Nephron progenitor cell (in vitro differentiated cells): ENCODE measurements around the gene ANKS1B.

Experiments used
- DNase-seq: peaks from one replicate; pipeline ENCODE4 v3.0.0; 2021
- H3K27ac Mint-ChIP-seq: 2 replicates; pipeline ENCODE4 v1.8.0; 2021; ENCODE audit warnings: mild to moderate bottlenecking, moderate library complexity, mixed read lengths
- H3K27me3 Mint-ChIP-seq: 2 replicates; pipeline ENCODE4 v1.8.0; 2021; ENCODE audit warnings: mild to moderate bottlenecking, low read depth, mixed read lengths; ENCODE audit not compliant: poor library complexity
- H3K36me3 Mint-ChIP-seq: 2 replicates; pipeline ENCODE4 v1.8.0; 2021; ENCODE audit warnings: low read depth, mixed read lengths
- H3K4me1 Mint-ChIP-seq: 2 replicates; pipeline ENCODE4 v1.8.0; 2021; ENCODE audit warnings: mixed read lengths
- H3K4me3 Mint-ChIP-seq: 2 replicates; pipeline ENCODE4 v1.8.0; 2021; ENCODE audit warnings: mild to moderate bottlenecking, moderate library complexity, mixed read lengths
- H3K9me3 Mint-ChIP-seq: 2 replicates; pipeline ENCODE4 v1.8.0; 2021; ENCODE audit warnings: mild to moderate bottlenecking, moderate library complexity, mixed read lengths
- TF ChIP-seq, protein P1 (sequence below): fragments of 200-600 bp; sonication (generic); IDR thresholded peaks from 2 replicates; pipeline ENCODE4 v1.5.0; 2021; ENCODE audit warnings: antibody characterized with exemption

Gene ANKS1B

DNA sequence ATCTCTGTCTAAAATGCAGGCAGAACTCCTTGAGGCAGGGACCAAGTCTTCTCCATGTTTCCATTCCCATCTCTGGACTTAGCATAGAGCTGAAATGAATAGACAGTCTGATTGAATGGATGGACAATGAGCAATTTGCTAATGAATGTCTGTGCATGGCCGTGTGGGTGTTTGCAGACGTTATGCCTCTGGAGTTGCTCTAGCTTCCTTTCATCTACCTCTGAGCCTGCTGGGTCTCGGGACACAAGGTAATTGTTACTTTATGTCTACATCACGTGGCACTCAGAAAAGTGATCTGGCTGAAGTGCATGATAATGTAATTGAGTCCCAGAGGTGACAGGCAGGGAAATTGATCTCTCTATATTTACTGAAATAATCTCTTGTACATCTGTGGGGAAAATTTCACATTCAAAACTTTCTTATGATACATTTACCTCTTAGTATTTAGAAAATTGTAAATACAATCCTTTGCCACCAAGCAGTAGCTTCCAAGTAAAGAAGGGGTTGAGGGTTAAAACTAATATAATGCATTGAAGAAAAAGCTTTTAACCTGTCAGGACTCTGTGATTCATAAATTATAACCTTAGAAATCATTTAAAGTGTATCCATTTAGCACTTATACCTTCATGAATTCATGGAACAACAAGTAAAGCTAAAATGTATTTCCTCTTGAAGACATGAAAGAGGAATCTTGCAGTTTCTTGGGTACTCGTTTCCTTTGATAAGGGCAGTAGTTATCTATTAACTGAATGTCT is 915.6 kb downstream of the ANKS1B start:
- DNase-seq = no peak
- Mint-ChIP-seq H3K4me1 (no peaks in the 10 kb centered on the region), H3K36me3 (no peaks in the 10 kb centered on the region), H3K9me3 (no peaks in the 10 kb centered on the region), H3K4me3 (no peak overlapping the region), H3K27me3 (peaks cover 6% of the 10 kb centered on the region), H3K27ac (no peak overlapping the region)
- TF ChIP-seq, protein P1, sequence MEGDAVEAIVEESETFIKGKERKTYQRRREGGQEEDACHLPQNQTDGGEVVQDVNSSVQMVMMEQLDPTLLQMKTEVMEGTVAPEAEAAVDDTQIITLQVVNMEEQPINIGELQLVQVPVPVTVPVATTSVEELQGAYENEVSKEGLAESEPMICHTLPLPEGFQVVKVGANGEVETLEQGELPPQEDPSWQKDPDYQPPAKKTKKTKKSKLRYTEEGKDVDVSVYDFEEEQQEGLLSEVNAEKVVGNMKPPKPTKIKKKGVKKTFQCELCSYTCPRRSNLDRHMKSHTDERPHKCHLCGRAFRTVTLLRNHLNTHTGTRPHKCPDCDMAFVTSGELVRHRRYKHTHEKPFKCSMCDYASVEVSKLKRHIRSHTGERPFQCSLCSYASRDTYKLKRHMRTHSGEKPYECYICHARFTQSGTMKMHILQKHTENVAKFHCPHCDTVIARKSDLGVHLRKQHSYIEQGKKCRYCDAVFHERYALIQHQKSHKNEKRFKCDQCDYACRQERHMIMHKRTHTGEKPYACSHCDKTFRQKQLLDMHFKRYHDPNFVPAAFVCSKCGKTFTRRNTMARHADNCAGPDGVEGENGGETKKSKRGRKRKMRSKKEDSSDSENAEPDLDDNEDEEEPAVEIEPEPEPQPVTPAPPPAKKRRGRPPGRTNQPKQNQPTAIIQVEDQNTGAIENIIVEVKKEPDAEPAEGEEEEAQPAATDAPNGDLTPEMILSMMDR = no peak

DNA sequence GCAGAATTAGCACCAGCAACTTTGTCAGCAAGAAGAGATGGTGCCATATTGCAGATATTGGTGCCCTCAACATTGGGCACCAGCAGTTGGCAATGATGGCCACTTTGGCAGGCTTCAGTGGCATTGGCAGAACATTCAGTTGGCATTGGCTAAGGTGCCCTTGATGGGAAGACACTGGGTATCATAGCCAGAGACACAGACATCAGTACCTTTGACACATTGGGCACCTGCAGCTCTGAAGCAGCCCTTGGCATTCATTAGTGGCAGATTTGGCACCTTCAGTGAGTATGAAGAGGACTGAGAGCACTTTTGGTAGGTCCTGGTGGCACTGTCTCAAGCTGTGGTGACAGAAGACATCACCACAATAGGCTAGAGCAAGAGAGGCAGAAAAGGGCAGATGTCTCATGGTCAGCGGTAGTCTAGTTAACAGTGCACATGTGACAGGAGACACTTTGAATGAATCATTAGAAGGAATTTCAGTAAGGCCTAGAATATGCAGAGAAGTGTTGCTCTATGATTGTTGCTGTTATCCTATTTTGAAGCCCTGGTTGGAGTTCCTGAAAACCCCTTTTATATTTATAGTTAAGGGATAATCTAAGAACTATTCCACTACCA is 917.5 kb downstream of the ANKS1B start:
- TF ChIP-seq, protein P1 = no peak
- H3K4me1 Mint-ChIP-seq = peaks cover 11% of the 10 kb centered on the region

DNA sequence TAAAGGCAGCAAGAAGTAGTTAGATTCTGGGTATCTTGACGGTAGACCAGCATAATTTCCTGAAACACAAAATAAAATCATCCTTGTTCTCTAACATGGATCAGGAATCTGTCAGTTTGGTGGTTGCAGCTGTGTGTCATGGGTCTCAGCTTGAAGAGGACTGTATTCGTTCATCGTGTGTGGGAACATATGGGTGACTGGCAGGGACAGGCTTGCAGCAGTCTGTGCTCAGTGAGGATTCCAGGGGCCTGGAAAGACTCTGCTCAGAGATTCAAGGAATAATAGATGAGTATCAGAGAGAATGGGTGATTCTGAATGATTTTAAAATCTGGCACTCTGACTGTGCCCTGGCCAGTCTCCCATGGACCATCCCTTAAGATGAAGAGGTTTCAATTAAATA is 918.0 kb downstream of the ANKS1B start:
- TF ChIP-seq, protein P1 = no peak
- no peak overlapping the region for H3K4me3 Mint-ChIP-seq
- no peaks in the 10 kb centered on the region for H3K9me3 Mint-ChIP-seq
- H3K4me1 Mint-ChIP-seq = peaks cover 14% of the 10 kb centered on the region
- no peak overlapping the region for H3K27ac Mint-ChIP-seq
- DNase-seq = no peak
- no peaks in the 10 kb centered on the region for H3K36me3 Mint-ChIP-seq
- H3K27me3 Mint-ChIP-seq = peaks cover 9% of the 10 kb centered on the region

More for the DNA sequence above, 917.5 kb downstream of the ANKS1B start:
- Mint-ChIP-seq H3K27ac (no peak overlapping the region), H3K27me3 (peaks cover 9% of the 10 kb centered on the region), H3K9me3 (no peaks in the 10 kb centered on the region), H3K4me3 (no peak overlapping the region), H3K36me3 (no peaks in the 10 kb centered on the region)
- no peak for DNase-seq

DNA sequence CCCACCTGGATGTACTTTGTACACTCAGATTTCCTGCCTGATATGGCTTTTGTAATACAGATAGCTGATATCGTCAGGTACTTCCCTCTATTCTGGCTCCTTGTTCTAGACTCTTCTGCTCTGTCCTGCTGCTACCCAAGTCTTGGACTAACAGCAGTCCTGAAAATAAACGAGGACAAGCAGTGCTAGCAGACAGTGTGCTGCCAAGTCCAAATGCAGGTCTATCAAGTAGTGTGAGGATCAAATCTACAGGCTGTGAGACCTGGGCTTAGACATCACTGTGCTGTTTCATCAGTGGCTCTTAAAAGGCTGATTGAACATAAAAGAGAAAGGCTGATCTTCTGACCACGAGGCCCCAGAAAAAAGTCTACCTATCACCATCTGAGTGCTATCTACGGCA is 921.6 kb downstream of the ANKS1B start:
- H3K36me3 Mint-ChIP-seq = no peaks in the 10 kb centered on the region
- H3K4me3 Mint-ChIP-seq = no peak overlapping the region
- peaks cover 19% of the 10 kb centered on the region for H3K4me1 Mint-ChIP-seq
- TF ChIP-seq, protein P1 = no peak
- no peak overlapping the region for H3K27ac Mint-ChIP-seq
- no peak for DNase-seq
- no peaks in the 10 kb centered on the region for H3K9me3 Mint-ChIP-seq
- peaks cover 10% of the 10 kb centered on the region for H3K27me3 Mint-ChIP-seq

DNA sequence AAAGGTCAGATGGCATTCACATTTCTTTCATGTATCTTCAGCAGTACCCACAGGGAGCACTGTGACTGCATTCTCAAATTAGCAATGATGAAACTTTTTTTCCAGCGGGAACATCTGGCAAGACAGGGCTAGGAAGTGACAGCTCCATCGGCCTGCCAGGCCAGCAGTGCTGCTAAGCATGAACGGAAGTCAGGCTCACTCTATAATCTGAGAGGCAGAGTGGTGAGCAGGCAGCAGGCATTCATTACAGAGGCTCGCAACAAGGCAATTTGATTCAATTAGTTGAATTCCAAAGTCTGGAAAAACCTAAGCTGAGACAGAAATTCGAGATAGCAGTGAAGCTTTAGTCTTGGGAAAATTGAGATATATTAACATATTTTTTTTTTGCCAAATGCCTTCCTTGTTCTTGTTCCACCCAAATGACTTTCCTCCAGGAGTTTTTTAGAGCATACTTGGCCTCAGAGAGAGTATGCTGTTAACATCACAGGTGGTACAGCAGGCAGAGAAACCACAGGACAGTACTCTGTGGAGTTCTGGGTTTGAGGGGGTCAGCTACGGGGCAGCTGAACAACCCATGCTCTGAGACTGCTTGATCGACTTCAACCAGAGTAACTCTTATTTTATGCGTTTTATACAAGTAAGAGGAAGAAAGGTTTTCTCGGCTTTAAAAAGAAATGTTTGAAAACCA is 924.8 kb downstream of the ANKS1B start:
- peaks cover 19% of the 10 kb centered on the region for H3K4me1 Mint-ChIP-seq
- peak; percentile 26 for DNase-seq
- TF ChIP-seq, protein P1 = no peak
- H3K9me3 Mint-ChIP-seq = no peaks in the 10 kb centered on the region
- peaks cover 7% of the 10 kb centered on the region for H3K27me3 Mint-ChIP-seq
- no peak overlapping the region for H3K4me3 Mint-ChIP-seq
- no peak overlapping the region for H3K27ac Mint-ChIP-seq
- H3K36me3 Mint-ChIP-seq = no peaks in the 10 kb centered on the region
